ENCODE results near the gene FRRS1L. TPM values are rescaled to one million over a fixed set of nuclear protein-coding genes. Genes with fewer than 3 reads are reported as not detected.

FRRS1L gene
- total RNA-seq, 4 donors from 2014 or later = 0.05 to 0.42 TPM; not detected in 2

DNA sequence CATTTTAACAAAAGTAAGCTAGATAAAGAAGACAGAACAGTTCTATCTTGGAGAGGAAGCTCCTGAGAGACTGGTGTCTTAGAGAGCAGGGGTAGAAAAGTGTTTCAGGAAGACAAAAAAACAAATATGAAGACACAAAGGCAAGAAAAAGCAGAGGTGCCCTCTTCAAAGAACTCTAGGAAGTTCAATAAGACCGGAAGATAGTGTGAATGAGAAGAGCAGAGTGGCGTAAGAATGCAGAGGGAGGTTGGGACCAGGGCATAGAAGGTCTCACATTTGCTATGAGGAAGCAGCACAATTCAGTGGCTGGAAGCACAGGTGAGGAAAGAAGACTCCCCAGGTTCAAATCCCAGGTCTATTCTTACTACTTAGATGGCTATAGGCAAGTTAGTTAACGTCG lies 69.9 kb downstream of the FRRS1L start:
- 95% methylated on average over 4 of the region's 4 CpGs for WGBS, 2 donors
- no peak overlapping the region for H3K4me3 ChIP-seq (ENCODE audit: low read depth, poor library complexity, severe bottlenecking)
- intact Hi-C loops (cut with DNase I; ENCODE audit: low total_unique reads) = no loop called here
- no peak for DNase-seq (ENCODE audit: low spot score in 2 of 2)
- TF ChIP-seq, protein P1, sequence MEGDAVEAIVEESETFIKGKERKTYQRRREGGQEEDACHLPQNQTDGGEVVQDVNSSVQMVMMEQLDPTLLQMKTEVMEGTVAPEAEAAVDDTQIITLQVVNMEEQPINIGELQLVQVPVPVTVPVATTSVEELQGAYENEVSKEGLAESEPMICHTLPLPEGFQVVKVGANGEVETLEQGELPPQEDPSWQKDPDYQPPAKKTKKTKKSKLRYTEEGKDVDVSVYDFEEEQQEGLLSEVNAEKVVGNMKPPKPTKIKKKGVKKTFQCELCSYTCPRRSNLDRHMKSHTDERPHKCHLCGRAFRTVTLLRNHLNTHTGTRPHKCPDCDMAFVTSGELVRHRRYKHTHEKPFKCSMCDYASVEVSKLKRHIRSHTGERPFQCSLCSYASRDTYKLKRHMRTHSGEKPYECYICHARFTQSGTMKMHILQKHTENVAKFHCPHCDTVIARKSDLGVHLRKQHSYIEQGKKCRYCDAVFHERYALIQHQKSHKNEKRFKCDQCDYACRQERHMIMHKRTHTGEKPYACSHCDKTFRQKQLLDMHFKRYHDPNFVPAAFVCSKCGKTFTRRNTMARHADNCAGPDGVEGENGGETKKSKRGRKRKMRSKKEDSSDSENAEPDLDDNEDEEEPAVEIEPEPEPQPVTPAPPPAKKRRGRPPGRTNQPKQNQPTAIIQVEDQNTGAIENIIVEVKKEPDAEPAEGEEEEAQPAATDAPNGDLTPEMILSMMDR (IDR thresholded peaks at IDR 0.05) = no peak
- TF ChIP-seq POLR2A (IDR thresholded peaks at IDR 0.05) = no peak

DNA sequence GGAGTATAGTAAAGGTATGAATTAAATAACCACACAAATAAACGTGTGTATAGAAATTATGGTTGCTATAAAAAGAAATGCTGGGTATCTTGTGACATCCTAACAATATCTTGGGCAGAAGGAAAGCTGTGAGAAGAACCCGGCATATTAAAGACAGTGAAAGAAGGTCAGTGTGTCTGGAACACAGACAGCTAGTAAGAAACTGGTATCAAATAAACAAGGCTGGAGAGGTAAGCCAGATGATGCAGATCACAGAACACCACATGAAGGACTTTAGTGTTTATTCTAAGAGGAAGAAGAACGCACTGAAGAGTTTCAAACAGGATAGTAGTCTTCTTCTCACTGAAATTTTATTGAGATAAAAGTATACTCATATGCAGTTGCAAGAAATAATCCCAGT lies 71.7 kb downstream of the FRRS1L start:
- 83 to 85% methylated on average over 3 of the region's 3 CpGs for WGBS, 2 donors
- H3K4me3 ChIP-seq (ENCODE audit: low read depth, poor library complexity, severe bottlenecking) = no peak overlapping the region
- no peak for DNase-seq (ENCODE audit: low spot score in 2 of 2)
- TF ChIP-seq, protein P1 (IDR thresholded peaks at IDR 0.05) = no peak
- no peak for TF ChIP-seq POLR2A (IDR thresholded peaks at IDR 0.05)
- intact Hi-C loops (cut with DNase I; ENCODE audit: low total_unique reads) = no loop called here

DNA sequence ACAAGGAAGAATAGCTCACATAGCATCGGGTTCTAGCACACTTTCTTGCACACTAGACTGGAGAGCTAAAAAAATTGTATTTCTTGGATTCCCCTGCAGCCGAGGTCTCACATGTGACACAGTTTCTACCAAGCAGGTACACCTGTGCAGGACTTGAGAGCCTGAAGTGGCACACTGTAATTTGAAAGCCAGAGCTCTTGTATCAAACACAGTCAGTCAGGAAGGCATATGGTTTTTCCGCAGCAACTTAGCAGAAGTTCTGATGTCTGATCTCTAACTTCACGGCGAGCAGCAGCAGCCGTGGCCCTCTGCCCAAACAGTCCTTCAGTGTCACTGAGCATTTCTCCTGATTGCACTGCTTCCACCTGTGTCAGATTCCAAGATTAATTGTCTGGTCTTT lies 72.8 kb downstream of the FRRS1L start:
- WGBS, 2 donors = 90 to 93% methylated on average over 6 of the region's 6 CpGs
- intact Hi-C loops (cut with DNase I; ENCODE audit: low total_unique reads) = no loop called here

DNA sequence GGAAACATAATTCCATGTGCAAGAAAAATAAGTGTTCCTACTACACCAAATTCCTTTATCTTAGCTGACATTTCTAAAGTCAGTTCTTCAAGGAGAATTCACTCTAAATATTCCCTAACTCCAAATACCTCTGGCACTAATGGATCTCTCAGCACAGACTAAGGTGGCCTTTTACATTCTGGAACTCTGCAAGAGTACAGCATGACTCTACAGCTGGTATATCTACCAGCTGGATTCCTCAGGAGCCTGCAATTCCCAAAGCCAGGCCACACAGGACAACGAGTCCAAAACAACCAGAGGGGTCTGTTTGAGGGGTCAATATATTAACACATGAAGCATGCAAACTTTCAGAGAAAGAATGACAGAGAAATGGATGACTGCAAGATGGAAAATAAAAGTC lies 74.5 kb downstream of the FRRS1L start:
- 67 to 77% methylated on average over 1 of the region's 1 CpG for WGBS, 2 donors
- intact Hi-C loops (cut with DNase I; ENCODE audit: low total_unique reads) = no loop called here
- DNase-seq (ENCODE audit: low spot score in 2 of 2) = no peak
- H3K4me3 ChIP-seq (ENCODE audit: low read depth, poor library complexity, severe bottlenecking) = no peak overlapping the region
- TF ChIP-seq, protein P1 (IDR thresholded peaks at IDR 0.05) = no peak
- TF ChIP-seq POLR2A (IDR thresholded peaks at IDR 0.05) = no peak

More for the DNA sequence above, 72.8 kb downstream of the FRRS1L start:
- no peak overlapping the region for H3K4me3 ChIP-seq (ENCODE audit: low read depth, poor library complexity, severe bottlenecking)
- DNase-seq (ENCODE audit: low spot score in 2 of 2) = no peak
- TF ChIP-seq POLR2A (IDR thresholded peaks at IDR 0.05) = no peak
- TF ChIP-seq, protein P1 (IDR thresholded peaks at IDR 0.05) = no peak

DNA sequence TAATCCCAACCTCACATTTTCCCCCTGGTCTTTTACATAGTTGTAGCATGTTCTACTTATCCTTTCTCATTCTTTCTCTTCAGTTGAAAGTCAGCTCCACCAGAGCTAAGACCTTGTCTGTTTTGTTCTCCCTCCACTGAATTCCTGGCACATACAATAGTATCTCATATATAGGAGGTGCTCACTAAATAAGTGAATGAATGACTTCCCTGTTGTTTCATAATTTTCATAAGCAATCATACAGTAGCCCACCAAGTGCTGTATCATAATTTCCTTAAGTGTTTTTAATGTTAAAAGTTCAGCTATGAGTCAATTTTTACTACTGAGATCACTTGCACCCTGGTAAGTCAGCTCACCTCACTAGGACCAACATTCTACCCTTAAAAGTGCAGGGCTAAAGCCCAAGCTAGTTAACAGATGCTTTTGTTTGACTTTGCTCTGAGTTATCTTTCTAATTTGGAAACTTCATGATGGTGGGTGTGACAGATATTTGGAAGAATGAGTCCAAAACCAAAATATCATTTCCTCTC lies 74.9 kb downstream of the FRRS1L start:
- DNase-seq (ENCODE audit: low spot score in 2 of 2) = no peak
- intact Hi-C loops (cut with DNase I; ENCODE audit: low total_unique reads) = no loop called here
- no peak for TF ChIP-seq POLR2A (IDR thresholded peaks at IDR 0.05)
- TF ChIP-seq, protein P1 (IDR thresholded peaks at IDR 0.05) = no peak
- H3K4me3 ChIP-seq (ENCODE audit: low read depth, poor library complexity, severe bottlenecking) = no peak overlapping the region

DNA sequence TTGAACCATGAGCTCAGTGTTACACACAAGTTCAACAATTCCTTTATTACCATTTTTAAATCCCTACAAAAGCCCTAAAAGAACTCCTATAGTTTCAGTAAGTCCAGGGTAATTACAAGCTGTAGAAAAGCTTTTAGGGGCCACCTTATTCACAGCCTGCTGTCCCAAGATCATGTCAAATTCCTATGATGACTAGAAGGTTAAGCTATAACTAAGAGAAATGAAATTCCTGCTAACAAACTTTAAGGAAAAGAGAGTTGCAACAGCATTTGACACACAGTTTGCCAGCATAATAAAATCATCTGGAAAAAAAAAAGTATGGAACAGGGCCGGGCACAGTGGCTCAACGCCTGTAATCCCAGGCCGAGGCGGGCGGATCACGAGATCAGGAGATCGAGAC lies 78.8 kb downstream of the FRRS1L start:
- TF ChIP-seq, protein P1 (IDR thresholded peaks at IDR 0.05) = no peak
- 96 to 97% methylated on average over 7 of the region's 7 CpGs for WGBS, 2 donors
- intact Hi-C loops (cut with DNase I; ENCODE audit: low total_unique reads) = no loop called here
- H3K4me3 ChIP-seq (ENCODE audit: low read depth, poor library complexity, severe bottlenecking) = no peak overlapping the region
- DNase-seq (ENCODE audit: low spot score in 2 of 2) = no peak

Data from lower leg skin (tissue), 4 donors.